ENCODE results near the gene BRS3.
A peak's percentile ranks its signal among the peaks of the same experiment; 100 is the strongest.

GRCh38 chrX:136493011-136493410 lies 5.3 kb downstream of the BRS3 start:
- TF ChIP-seq EZH2 (IDR thresholded peaks at IDR 0.05; ENCODE audit: low read length, unreplicated experiment) (no peak), CTCF (conservative IDR thresholded peaks at IDR 0.05; ENCODE audit: low read depth, low read length) (peak; percentile 16)

All from PC-3 (cell line).